ENCODE measurements around the gene IL23R.

- no peak for TF ChIP-seq ELF4 (IDR thresholded peaks at IDR 0.05)
- no peak for TF ChIP-seq FOXK2 (IDR thresholded peaks at IDR 0.05)
- no peak for TF ChIP-seq NFRKB (IDR thresholded peaks at IDR 0.05)
- TF ChIP-seq TARDBP (IDR thresholded peaks at IDR 0.05) = no peak
- no peak for TF ChIP-seq BHLHE40 (IDR thresholded peaks at IDR 0.05; ENCODE audit: borderline replicate concordance)
Observed at GRCh38 chr1:67170751-67171573, 4.7 kb downstream of the IL23R start.
